NCI-H1092 (cell line): ENCODE results near the gene UROC1.

Source experiments
- DNase-seq: peaks from one replicate; lab custom pipeline; 2025; lab: John Stamatoyannopoulos, UW

Gene UROC1

GRCh38 chr3:126517291-126517951 is at the start of gene UROC1:
TSS of gene UROC1 (minus strand) at chr3:126517773. CDS start at chr3:126517719, 54 bp downstream.
- DNase-seq = no peak

DNA sequence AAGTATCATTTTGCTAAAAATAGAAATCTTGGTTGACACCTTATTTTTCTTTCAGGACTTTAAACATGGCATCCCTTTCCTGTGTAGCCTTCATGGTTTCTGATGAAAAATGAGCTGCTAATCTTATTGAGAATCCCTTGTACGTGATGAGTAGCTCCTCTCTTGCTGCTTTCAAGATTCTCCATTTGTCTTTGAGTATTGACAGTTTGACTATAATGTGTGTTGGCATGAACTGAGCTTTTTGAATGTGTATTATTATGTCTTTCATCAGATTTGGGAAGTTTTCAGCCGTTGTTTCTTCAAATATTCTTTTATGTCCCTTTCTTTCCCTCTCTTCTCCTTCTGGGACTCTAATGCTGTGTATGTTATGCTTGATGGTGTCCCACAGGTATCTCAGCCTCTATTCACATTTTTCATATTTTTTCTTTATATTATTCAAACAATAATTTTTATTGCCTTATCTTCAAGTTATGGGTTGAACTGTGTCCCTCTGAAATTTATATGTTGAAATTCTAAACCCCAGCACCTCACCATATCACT is 45.2 kb upstream of the UROC1 start:
- DNase-seq = no peak

DNA sequence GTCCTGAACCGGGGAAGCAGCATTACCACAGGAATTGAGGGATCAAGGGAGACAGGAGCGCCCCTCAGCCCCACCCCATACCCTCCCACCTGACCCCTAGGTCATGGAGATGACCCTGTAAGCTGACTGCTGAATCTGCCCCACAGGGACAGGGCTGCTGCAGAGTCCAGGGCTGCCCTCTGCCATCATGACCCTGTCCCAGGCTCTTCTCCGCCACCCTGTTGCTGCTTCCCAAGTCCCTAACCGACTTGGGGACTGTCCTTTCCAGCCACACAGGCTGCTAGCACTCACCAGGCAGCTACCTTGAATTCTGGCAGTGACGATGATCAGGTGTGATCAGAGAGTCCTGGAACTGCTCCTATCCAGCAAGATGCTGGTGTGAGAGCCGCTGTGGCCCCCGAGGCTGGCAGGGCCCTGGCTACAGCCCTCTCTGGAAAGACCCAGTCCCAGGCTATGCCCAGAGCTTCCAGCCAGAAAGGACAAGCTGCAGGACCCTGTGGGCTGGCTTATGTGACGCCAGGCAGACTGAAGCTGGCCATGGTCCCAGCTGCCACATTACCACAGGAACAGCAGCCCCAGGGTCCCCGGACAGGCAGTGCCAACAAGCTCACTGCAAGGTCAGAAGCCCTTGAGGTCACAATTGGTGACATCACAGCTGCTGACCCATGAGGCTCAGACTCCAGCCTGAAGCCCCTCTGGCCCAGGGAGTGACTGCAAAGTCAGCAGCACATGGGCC is 40.9 kb upstream of the UROC1 start, which contains the start of gene C3orf22:
TSS of gene C3orf22 (minus strand) at position 597 of the 736 bp plus-strand sequence. CDS start 5,542 bp downstream, outside the sequence.
- no peak for DNase-seq

DNA sequence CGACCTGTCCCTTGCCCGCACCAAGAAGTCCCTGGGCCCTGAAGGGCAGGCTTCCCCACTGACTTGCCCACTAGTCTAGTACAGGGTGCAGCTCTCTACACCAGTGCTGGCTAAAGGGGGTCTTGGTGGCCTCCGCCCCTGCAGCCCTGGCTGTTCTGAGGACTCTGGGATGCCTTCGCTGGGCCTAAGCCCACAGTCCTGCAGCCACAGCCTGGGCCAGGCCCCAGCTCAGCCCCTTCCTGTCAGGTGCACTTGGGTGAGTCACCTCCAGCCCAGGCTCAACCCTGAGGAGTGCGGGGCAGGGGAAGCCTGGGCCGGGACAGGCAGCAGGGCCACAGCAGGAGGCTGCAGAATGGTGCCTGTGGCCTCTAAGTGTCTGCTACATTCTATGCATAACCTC is 40.2 kb upstream of the UROC1 start:
- DNase-seq = no peak

GRCh38 chr3:126557415-126557745 is 39.8 kb upstream of the UROC1 start:
- no peak for DNase-seq

DNA sequence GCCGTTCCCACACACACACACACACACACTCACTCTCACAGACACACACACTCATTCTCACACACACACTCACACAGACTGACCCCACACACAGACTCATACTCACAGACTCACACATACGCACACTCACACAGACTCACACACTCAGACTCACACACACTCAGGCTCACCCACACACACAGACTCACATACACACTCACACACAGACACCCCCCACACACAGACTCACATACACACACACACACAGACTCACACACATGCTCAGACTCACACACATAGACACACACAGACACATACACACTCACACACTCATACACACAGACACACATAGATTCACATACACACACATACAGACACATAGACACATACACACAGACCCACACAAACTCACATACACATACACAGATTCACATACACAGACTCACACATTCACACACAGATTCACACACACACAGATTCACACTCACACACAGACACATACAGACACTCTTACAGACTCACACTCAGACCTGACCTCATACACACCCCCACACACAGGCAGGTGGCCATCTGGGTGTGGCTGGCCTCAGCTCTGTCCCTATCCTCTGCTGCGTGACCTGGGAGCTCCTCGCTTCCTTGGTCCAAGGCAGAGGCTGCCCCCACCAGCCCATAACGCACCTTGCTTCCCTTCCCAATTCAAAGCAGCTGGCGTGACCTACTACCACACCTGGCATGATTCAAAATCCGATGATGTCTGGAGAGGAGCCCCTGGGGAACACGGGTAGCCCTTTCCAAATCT is 39.3 kb upstream of the UROC1 start:
- DNase-seq = no peak

DNA sequence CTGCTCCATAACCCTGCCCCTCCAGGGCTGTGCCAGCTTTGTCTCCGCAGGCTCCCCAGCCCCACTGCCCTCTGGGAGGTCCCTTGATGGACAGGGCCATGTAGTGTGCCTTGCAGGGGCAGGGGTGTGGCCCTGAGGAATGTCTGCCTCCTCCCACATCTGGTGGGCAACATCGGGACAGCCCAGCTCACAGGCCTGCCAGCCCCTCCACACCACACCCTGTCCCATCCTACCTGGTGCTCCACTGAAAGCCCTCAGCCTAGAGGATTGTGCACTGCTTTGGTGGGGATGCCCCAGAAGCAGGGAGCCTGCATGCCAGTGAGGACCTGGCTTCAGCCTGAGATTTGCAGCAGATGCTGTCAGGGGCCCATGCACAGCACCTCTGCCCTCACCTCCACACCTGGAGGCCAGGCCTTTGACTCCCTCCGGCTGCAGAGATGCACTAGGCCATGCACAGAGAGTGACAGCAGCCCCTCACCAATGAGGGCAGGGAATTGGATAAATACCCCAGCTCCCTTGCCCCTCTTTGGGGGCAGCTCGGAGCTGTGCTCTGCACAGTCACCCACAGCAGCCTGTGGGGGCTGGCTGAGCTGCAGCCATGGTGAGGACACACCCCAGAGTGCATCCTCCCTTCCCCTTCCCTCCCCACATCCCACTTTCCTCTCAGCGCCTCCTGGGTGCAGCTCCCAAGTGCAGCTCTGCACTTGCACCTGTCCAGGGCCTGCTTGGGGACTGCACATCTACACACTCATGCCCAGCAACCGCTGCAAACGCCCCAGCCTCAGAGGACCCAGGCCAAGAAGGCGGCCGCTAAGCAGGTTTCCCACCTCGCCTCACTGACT is 38.4 kb upstream of the UROC1 start:
- DNase-seq = no peak

DNA sequence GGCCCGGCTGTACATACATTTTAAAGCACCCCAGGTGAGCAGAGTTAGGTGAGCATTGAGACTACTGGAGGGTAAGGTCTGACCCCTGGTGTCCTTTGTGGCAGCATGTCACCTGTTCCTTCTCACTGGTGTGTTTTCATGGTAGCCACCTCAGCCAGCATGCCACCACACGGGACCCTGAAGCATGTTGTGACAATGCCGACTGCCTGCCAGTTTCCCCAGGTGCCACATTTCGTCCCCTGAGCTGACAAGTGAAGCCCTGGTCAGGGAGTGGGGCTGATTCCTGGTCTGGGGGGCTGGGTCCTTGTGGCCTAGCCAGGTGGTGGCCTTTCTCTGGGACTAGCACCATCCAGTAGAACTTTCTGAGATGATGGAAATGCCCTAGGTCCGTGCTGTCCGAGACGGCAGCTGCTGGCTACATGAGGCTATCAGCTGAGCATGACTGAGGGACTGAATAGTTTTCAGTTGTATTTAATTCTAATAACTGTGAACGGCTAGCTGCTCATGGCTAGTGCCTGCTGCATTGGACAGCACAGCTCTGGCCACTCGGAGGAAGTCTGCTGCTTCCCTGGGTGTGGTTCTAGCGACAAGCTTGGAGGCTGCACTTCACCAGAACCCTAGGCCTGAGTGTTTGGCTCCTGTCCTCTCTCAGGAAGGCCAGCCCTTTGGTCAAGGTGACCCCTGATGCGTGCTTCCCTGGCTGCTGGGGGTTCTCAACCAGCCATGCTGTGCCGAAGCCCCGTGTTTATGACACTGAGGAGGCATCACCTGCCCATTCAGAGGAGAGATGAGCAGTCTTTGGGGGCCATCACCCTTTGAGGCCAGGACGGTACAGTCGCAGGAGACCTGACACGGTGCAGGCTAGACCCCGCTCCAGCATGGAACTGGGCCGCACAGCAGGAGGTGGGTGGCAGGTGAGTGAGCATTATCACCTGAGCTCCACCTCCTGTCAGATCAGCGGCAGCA is 37.3 kb upstream of the UROC1 start:
- DNase-seq = no peak

DNA sequence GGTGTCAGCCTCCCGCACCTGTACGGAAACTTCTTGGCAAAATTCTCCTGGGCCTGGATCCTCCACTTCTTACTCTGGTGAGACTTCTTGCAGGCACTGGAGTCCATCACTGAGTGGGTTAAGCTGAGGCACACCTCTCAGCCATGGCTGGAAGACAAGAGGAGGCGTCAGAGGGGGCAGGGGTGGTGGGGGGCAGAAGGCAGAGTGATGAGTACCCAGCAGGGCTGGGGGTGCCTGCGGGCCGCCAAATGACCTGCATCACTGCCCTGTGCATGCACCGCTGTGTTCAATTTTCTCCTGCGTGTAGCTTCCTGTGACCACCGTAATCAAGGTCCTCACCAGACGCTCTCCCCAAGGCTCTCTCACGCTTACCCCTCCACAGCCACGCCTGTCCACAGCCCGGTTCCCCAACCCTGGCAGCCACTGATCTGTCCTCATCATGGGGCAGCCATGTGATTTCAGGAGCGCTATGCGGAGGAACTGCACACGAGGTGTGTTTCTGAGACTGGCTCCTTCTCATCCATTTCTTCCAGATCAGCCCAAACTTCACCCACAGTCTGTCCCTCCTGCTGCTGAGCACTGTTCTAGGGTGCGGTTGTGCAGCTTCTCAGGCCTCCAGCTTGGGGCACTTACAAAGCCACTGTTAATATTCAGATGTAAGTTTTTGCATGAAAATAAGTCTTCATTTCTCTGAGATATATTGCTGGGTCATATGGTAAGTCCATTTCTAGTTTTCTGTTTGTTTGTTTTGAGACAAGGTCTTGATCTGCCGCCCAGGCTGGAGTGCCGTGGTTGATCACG is 35.9 kb upstream of the UROC1 start:
- no peak for DNase-seq

- no peak for DNase-seq
Observed at GRCh38 chr3:126552688-126553283, 35.2 kb upstream of the UROC1 start.

- DNase-seq = no peak
Observed at GRCh38 chr3:126551839-126552687, 34.5 kb upstream of the UROC1 start.

GRCh38 chr3:126551121-126551838 is 33.7 kb upstream of the UROC1 start:
- no peak for DNase-seq

- DNase-seq = peak; percentile 48
Observed at GRCh38 chr3:126550488-126551051, 33.0 kb upstream of the UROC1 start.

DNA sequence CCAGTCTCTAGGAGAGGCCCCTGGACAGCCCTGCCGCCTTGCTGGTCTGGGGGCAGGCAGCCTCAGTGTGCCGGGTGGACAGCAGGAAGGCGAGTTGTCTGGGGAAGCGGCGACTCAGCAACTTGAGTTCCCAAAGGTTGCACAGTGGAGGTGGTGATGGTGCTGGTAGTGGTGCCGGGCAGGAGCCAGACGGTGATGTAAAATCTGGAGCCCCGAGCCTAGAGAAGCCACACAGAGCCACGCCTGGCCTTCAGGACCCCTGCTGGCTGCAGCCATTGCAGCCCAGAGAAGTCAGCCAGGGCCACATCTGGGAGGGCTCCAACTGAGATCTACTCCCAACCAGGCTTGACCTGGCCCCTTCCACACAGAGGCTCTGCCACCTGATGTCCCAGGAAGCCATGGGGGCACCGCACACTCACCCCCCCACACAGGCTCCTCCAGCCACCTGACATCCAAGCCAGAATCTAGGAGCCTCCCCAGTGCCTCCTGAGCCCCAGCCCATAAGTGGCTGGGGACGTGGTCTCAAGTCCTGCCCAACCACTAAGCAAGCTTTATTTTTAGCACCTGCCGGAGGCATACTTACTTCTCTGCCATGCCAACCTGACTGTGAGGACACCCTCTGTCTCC is 32.4 kb upstream of the UROC1 start:
- DNase-seq = no peak

DNA sequence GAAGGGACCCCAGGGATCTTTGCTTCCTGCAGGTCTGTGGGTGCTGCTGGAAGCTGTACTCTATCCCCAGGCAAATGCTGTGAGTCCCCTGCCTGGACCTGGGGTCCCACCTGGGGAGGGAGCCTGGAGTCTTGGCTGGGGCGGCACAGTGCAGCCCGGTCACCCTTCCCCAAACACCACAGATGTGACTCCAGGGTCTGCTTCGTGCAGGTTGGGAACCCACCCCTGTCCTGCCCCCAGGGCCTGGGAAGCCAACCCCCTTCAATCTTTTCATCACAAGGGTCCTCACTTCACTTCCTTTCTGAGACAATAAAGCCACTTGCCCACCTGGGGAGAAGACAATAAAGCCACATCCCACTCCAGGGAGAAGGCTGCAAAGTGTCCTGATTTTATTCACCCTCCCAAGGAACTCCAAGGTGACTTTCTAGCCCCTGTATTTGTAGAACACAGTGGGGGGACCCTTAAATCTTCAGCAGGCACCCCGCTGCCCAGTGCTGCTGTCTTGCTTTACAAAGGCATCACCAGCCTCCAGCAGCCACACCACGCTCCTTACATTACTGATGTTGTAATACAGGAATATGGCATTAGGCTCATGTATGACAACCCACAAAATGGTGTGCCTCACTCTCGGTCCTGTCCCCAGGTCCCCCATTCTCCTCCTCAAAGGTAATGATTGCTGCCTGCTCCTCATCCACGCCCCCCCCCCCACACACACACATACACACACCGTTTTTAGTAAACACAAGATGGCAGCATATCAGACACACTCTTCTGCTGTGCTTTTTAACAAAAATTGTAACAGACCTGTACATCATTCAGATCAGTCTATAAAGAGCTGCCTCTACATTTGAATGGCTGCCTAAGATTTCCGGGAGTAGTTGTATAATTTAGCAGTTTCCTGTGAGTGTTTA is 31.2 kb upstream of the UROC1 start:
- DNase-seq = no peak

- DNase-seq = no peak
Observed at GRCh38 chr3:126547721-126548120, 30.1 kb upstream of the UROC1 start.
